Measurements from ENCODE around the gene PRUNE2. TPM values are rescaled to one million over a fixed set of nuclear protein-coding genes. Genes with fewer than 3 reads are reported as not detected.

PRUNE2 gene
- total and polyA plus RNA-seq, 4 donors = 1.3 to 4.5 (median 1.6) TPM

DNA sequence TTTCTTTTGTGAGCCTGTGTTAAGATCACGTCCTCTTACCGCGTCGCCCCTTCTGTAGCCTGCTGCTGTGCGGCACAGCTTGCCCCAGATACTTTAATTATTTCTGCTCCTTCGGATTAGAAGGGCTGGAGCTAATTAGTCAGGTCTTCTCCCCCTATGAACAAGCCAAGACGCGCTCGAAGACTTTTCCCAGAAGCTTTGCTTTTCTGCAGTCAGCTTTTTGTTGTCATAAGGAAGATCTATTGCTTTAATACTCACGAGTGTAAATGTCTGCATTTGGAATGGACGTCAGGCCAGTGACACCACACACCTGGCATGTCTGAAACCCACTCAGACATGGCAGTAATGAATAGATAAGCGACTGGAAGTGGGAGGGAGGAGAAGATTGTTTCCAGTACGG, 37.0 kb downstream of the PRUNE2 start:
- TF ChIP-seq SP1 (IDR thresholded peaks at IDR 0.05) (no peak), NR2F2 (IDR thresholded peaks at IDR 0.05) (no peak), REST (IDR thresholded peaks at IDR 0.05) (no peak), FOXA2 (IDR thresholded peaks at IDR 0.05) (no peak), MAX (IDR thresholded peaks at IDR 0.05) (no peak), HNF4A (conservative IDR thresholded peaks at IDR 0.05) (no peak), JUND (IDR thresholded peaks at IDR 0.05) (no peak), YY1 (IDR thresholded peaks at IDR 0.05) (no peak)
- Histone ChIP-seq H3K9me3 (ENCODE audit: control insufficient read depth in 4 of 4, low read length in 3 of 4) (no peaks in the 10 kb centered on the region), H3K36me3 (ENCODE audit: control insufficient read depth in 4 of 4, insufficient read depth in 3 of 4, low read depth in 1 of 4, low read length in 3 of 4) (no peaks in the 10 kb centered on the region), H3K27me3 (ENCODE audit: control insufficient read depth in 4 of 4, insufficient read depth in 4 of 4, low read length in 3 of 4) (no peaks in the 10 kb centered on the region), H3K4me1 (ENCODE audit: control insufficient read depth in 4 of 4, insufficient read depth in 4 of 4, low read length in 3 of 4) (no peaks in the 10 kb centered on the region), H3K9ac (ENCODE audit: low read depth in 1 of 2, low read length in 2 of 2) (no peak overlapping the region), H3K27ac (ENCODE audit: low read depth in 1 of 2, low read length in 2 of 2) (no peak overlapping the region), H3K4me3 (ENCODE audit: low read depth in 1 of 3, low read length in 3 of 3) (no peak overlapping the region)
- WGBS = 63% methylated on average over 13 of the region's 13 CpGs
- DNase-seq (ENCODE audit: low spot score) = no peak

DNA sequence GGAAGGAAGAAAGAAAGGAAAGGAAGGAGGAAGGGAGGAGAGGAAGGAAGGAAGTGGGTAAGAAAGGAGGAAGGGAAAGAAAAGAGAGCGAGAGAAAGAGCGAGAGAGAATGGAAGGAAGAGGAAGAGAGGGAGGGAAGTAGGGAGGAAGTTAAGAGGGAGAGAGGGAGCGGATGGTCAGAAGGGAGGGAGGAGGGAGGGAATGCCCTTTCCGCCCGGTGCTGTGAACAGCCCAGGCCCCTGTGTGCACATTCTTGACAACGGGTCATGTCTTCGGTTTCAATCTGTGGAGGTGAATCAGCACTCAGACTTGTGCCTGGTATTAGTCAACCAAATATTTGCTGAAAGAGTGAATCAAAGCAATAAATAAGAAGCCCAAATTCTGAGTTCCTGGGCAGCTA, 39.2 kb downstream of the PRUNE2 start:
- H3K9ac ChIP-seq (ENCODE audit: low read depth in 1 of 2, low read length in 2 of 2) = no peak overlapping the region
- WGBS = 54% methylated on average over 7 of the region's 7 CpGs
- no peak for TF ChIP-seq HNF4A (conservative IDR thresholded peaks at IDR 0.05)
- TF ChIP-seq GABPA (IDR thresholded peaks at IDR 0.05 in 1 of 2, conservative IDR thresholded peaks at IDR 0.05 in 1 of 2) = no peak
- TF ChIP-seq, protein P1, sequence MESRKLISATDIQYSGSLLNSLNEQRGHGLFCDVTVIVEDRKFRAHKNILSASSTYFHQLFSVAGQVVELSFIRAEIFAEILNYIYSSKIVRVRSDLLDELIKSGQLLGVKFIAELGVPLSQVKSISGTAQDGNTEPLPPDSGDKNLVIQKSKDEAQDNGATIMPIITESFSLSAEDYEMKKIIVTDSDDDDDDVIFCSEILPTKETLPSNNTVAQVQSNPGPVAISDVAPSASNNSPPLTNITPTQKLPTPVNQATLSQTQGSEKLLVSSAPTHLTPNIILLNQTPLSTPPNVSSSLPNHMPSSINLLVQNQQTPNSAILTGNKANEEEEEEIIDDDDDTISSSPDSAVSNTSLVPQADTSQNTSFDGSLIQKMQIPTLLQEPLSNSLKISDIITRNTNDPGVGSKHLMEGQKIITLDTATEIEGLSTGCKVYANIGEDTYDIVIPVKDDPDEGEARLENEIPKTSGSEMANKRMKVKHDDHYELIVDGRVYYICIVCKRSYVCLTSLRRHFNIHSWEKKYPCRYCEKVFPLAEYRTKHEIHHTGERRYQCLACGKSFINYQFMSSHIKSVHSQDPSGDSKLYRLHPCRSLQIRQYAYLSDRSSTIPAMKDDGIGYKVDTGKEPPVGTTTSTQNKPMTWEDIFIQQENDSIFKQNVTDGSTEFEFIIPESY (IDR thresholded peaks at IDR 0.05) = no peak
- no peak for TF ChIP-seq NR2F2 (IDR thresholded peaks at IDR 0.05)
- no peak for TF ChIP-seq FOXA1 (IDR thresholded peaks at IDR 0.05)
- no peak overlapping the region for H3K27ac ChIP-seq (ENCODE audit: low read depth in 1 of 2, low read length in 2 of 2)
- no peaks in the 10 kb centered on the region for H3K9me3 ChIP-seq (ENCODE audit: control insufficient read depth in 4 of 4, low read length in 3 of 4)
- no peaks in the 10 kb centered on the region for H3K4me1 ChIP-seq (ENCODE audit: control insufficient read depth in 4 of 4, insufficient read depth in 4 of 4, low read length in 3 of 4)
- no peak for DNase-seq (ENCODE audit: low spot score)
- no peak overlapping the region for H3K4me3 ChIP-seq (ENCODE audit: low read depth in 1 of 3, low read length in 3 of 3)
- H3K36me3 ChIP-seq (ENCODE audit: control insufficient read depth in 4 of 4, insufficient read depth in 3 of 4, low read depth in 1 of 4, low read length in 3 of 4) = no peaks in the 10 kb centered on the region
- no peaks in the 10 kb centered on the region for H3K27me3 ChIP-seq (ENCODE audit: control insufficient read depth in 4 of 4, insufficient read depth in 4 of 4, low read length in 3 of 4)

DNA sequence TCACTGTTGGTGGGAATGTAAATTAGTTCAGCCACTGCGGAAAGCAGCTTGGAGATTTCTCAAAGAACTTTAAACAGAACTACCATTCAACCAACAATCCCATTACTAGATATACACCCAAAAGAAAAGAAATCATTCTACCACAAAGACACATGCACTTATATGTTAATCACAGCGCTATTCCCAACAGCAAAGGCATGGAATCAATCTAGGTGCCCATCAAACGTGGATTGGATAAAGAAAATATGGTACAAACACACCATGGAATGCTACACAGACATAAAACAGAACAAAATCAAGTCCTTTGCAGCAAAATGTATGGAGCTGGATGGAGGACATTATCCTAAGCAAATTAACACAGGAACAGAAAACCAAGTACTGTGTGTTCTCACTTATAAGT, 42.1 kb downstream of the PRUNE2 start:
- H3K9ac ChIP-seq (ENCODE audit: low read depth in 1 of 2, low read length in 2 of 2) = no peak overlapping the region
- no peak for TF ChIP-seq TAF1 (conservative IDR thresholded peaks at IDR 0.05)
- TF ChIP-seq, protein P1 (IDR thresholded peaks at IDR 0.05) = no peak
- TF ChIP-seq, protein P2, sequence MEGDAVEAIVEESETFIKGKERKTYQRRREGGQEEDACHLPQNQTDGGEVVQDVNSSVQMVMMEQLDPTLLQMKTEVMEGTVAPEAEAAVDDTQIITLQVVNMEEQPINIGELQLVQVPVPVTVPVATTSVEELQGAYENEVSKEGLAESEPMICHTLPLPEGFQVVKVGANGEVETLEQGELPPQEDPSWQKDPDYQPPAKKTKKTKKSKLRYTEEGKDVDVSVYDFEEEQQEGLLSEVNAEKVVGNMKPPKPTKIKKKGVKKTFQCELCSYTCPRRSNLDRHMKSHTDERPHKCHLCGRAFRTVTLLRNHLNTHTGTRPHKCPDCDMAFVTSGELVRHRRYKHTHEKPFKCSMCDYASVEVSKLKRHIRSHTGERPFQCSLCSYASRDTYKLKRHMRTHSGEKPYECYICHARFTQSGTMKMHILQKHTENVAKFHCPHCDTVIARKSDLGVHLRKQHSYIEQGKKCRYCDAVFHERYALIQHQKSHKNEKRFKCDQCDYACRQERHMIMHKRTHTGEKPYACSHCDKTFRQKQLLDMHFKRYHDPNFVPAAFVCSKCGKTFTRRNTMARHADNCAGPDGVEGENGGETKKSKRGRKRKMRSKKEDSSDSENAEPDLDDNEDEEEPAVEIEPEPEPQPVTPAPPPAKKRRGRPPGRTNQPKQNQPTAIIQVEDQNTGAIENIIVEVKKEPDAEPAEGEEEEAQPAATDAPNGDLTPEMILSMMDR (IDR thresholded peaks at IDR 0.05; ENCODE audit: low read depth, low read length, missing input control) = no peak
- 71% methylated on average over 3 of the region's 3 CpGs for WGBS
- H3K36me3 ChIP-seq (ENCODE audit: control insufficient read depth in 4 of 4, insufficient read depth in 3 of 4, low read depth in 1 of 4, low read length in 3 of 4) = no peaks in the 10 kb centered on the region
- H3K27me3 ChIP-seq (ENCODE audit: control insufficient read depth in 4 of 4, insufficient read depth in 4 of 4, low read length in 3 of 4) = no peaks in the 10 kb centered on the region
- DNase-seq (ENCODE audit: low spot score) = no peak
- no peaks in the 10 kb centered on the region for H3K9me3 ChIP-seq (ENCODE audit: control insufficient read depth in 4 of 4, low read length in 3 of 4)
- H3K27ac ChIP-seq (ENCODE audit: low read depth in 1 of 2, low read length in 2 of 2) = no peak overlapping the region
- no peak overlapping the region for H3K4me3 ChIP-seq (ENCODE audit: low read depth in 1 of 3, low read length in 3 of 3)
- H3K4me1 ChIP-seq (ENCODE audit: control insufficient read depth in 4 of 4, insufficient read depth in 4 of 4, low read length in 3 of 4) = no peaks in the 10 kb centered on the region
